HEK293 (cell line): ENCODE data around the gene C1QL2.

ENCODE experiments used
- ZBTB7A ChIP-seq: fragments of 450-650 bp; formaldehyde crosslinking; IDR thresholded peaks from 2 replicates; pipeline ENCODE4 v1.5.1; 2016; ENCODE audit warnings: low read depth, missing biosample characterization, missing genetic modification characterization
- ZNF324 ChIP-seq: fragments of 450-650 bp; formaldehyde crosslinking; IDR thresholded peaks from 2 replicates; pipeline ENCODE4 v1.5.1; 2016; ENCODE audit warnings: missing biosample characterization, missing genetic modification characterization
- ZNF654 ChIP-seq: fragments of 450-650 bp; formaldehyde crosslinking; IDR thresholded peaks from 2 replicates; pipeline ENCODE4 v1.5.1; 2016; ENCODE audit warnings: low read depth, missing biosample characterization, missing genetic modification characterization
- TF ChIP-seq, protein P1 (sequence below): fragments of 450-650 bp; IDR thresholded peaks from 2 replicates; pipeline ENCODE4 v1.5.1; 2018; ENCODE audit warnings: missing biosample characterization, mild to moderate bottlenecking, missing genetic modification characterization
- TF ChIP-seq, protein P2 (sequence below): fragments of 450-650 bp; formaldehyde crosslinking; IDR thresholded peaks from 2 replicates; pipeline ENCODE4 v1.5.1; 2016; ENCODE audit warnings: missing biosample characterization, missing genetic modification characterization

DNA sequence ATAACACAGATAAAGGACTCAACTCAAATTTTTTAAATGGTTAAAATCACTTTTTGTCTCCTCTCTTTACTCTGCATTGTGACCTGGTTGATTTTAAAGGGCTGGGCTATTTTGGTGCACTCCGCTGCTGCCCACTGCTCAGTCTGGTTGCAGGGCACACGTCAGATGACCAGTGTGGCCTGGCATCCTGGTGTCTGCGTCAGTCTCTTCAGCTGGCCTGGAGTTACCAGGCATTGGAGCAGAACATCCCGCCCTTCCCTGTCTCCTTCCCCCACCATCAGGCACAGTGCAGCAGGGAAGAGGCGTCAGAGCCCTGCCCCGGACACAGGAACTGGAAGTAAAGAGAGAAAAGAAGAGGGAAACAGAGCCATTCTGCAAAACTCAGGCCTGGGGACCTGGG is 8.9 kb downstream of the C1QL2 start:
- TF ChIP-seq, protein P1, sequence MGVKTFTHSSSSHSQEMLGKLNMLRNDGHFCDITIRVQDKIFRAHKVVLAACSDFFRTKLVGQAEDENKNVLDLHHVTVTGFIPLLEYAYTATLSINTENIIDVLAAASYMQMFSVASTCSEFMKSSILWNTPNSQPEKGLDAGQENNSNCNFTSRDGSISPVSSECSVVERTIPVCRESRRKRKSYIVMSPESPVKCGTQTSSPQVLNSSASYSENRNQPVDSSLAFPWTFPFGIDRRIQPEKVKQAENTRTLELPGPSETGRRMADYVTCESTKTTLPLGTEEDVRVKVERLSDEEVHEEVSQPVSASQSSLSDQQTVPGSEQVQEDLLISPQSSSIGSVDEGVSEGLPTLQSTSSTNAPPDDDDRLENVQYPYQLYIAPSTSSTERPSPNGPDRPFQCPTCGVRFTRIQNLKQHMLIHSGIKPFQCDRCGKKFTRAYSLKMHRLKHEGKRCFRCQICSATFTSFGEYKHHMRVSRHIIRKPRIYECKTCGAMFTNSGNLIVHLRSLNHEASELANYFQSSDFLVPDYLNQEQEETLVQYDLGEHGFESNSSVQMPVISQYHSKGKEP (tag by site-specific recombination): no peak
- no peak for TF ChIP-seq ZNF654 (tag by site-specific recombination)
- TF ChIP-seq ZBTB7A (tag by site-specific recombination): no peak
- TF ChIP-seq, protein P2, sequence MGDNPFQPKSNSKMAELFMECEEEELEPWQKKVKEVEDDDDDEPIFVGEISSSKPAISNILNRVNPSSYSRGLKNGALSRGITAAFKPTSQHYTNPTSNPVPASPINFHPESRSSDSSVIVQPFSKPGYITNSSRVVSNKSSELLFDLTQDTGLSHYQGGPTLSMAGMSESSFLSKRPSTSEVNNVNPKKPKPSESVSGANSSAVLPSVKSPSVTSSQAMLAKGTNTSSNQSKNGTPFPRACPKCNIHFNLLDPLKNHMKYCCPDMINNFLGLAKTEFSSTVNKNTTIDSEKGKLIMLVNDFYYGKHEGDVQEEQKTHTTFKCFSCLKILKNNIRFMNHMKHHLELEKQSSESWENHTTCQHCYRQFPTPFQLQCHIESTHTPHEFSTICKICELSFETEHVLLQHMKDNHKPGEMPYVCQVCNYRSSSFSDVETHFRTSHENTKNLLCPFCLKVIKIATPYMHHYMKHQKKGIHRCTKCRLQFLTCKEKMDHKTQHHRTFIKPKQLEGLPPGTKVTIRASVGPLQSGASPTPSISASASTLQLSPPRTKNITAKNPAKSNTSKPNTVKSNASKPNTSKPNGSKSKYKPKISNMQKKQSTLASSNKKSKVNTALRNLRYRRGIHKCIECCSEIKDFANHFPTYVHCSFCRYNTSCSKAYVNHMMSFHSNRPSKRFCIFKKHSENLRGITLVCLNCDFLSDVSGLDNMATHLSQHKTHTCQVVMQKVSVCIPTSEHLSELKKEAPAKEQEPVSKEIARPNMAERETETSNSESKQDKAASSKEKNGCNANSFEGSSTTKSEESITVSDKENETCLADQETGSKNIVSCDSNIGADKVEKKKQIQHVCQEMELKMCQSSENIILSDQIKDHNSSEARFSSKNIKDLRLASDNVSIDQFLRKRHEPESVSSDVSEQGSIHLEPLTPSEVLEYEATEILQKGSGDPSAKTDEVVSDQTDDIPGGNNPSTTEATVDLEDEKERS (tag by site-specific recombination): no peak
- TF ChIP-seq ZNF324 (tag by site-specific recombination): no peak
